ENCODE data around the gene PIAS4. TPM values are rescaled to one million over a fixed set of nuclear protein-coding genes. Genes with fewer than 3 reads are reported as not detected.

Gene PIAS4
- total and polyA plus RNA-seq, 10 of the 15 experiments (the other 5 are each of a cell fraction or from before 2014, with no cell fraction given): 0.13 to 25.1 (median 11.3) TPM

- TF ChIP-seq ZNF274 (IDR thresholded peaks at IDR 0.05; ENCODE audit: insufficient read depth, insufficient read length) (no peak), ZBTB33 (IDR thresholded peaks at IDR 0.05) (no peak), CEBPZ (IDR thresholded peaks at IDR 0.05; ENCODE audit: low read depth, low read length) (no peak), SREBF1 (IDR thresholded peaks at IDR 0.05; ENCODE audit: low read length) (no peak), HCFC1 (IDR thresholded peaks at IDR 0.05; ENCODE audit: low read length) (no peak), SMARCA5 (IDR thresholded peaks at IDR 0.05) (no peak), HDAC2 (IDR thresholded peaks at IDR 0.05) (no peak), SIX5 (IDR thresholded peaks at IDR 0.05; ENCODE audit: low read depth, low read length, severe bottlenecking) (no peak), KAT2A (conservative IDR thresholded peaks at IDR 0.05; ENCODE audit: control insufficient read depth, low read depth, low read length) (no peak), ZNF217 (IDR thresholded peaks at IDR 0.05) (no peak), FOS (IDR thresholded peaks at IDR 0.05; ENCODE audit: borderline replicate concordance, extremely low read depth, insufficient read length) (no peak), SMAD1 (IDR thresholded peaks at IDR 0.05; ENCODE audit: low read depth, partially characterized antibody) (no peak), NFIC (IDR thresholded peaks at IDR 0.05; ENCODE audit: low read depth, low read length) (no peak), DPF2 (IDR thresholded peaks at IDR 0.05) (no peak), PAX8 (IDR thresholded peaks at IDR 0.05) (no peak), POU2F2 (IDR thresholded peaks at IDR 0.05; ENCODE audit: borderline replicate concordance, low read depth, low read length) (no peak), ZNF207 (IDR thresholded peaks at IDR 0.05; ENCODE audit: borderline replicate concordance) (no peak), SMC3 (IDR thresholded peaks at IDR 0.05; ENCODE audit: borderline replicate concordance, low read length) (no peak), ATF2 (IDR thresholded peaks at IDR 0.05; ENCODE audit: low read length) (no peak)
- TF ChIP-seq, protein P1, sequence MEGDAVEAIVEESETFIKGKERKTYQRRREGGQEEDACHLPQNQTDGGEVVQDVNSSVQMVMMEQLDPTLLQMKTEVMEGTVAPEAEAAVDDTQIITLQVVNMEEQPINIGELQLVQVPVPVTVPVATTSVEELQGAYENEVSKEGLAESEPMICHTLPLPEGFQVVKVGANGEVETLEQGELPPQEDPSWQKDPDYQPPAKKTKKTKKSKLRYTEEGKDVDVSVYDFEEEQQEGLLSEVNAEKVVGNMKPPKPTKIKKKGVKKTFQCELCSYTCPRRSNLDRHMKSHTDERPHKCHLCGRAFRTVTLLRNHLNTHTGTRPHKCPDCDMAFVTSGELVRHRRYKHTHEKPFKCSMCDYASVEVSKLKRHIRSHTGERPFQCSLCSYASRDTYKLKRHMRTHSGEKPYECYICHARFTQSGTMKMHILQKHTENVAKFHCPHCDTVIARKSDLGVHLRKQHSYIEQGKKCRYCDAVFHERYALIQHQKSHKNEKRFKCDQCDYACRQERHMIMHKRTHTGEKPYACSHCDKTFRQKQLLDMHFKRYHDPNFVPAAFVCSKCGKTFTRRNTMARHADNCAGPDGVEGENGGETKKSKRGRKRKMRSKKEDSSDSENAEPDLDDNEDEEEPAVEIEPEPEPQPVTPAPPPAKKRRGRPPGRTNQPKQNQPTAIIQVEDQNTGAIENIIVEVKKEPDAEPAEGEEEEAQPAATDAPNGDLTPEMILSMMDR (IDR thresholded peaks at IDR 0.05 in 2 of 3, conservative IDR thresholded peaks at IDR 0.05 in 1 of 3; ENCODE audit: control insufficient read depth in 2 of 3, extremely low read depth in 1 of 3, insufficient read depth in 1 of 3, low read depth in 3 of 3, low read length in 3 of 3): no peak
- TF ChIP-seq, protein P2, sequence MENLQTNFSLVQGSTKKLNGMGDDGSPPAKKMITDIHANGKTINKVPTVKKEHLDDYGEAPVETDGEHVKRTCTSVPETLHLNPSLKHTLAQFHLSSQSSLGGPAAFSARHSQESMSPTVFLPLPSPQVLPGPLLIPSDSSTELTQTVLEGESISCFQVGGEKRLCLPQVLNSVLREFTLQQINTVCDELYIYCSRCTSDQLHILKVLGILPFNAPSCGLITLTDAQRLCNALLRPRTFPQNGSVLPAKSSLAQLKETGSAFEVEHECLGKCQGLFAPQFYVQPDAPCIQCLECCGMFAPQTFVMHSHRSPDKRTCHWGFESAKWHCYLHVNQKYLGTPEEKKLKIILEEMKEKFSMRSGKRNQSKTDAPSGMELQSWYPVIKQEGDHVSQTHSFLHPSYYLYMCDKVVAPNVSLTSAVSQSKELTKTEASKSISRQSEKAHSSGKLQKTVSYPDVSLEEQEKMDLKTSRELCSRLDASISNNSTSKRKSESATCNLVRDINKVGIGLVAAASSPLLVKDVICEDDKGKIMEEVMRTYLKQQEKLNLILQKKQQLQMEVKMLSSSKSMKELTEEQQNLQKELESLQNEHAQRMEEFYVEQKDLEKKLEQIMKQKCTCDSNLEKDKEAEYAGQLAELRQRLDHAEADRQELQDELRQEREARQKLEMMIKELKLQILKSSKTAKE (IDR thresholded peaks at IDR 0.05; ENCODE audit: low read depth, poor library complexity, severe bottlenecking): no peak
These were observed 23.5 kb upstream of the PIAS4 start (continued) for GRCh38 chr19:3983936-3984583.
